Nephron progenitor cell (in vitro differentiated cells): ENCODE data around the gene ALPK1.
"Not testable (repeated sequence)": the region's sequence is repeated elsewhere in the genome, so short reads cannot be mapped to it uniquely, and the experiment has no call there.

Source experiments
- DNase-seq: peaks from one replicate; pipeline ENCODE4 v3.0.0; 2021
- H3K27ac Mint-ChIP-seq: 2 replicates; pipeline ENCODE4 v1.8.0; 2021; ENCODE audit warnings: mild to moderate bottlenecking, moderate library complexity, mixed read lengths
- H3K27me3 Mint-ChIP-seq: 2 replicates; pipeline ENCODE4 v1.8.0; 2021; ENCODE audit warnings: mild to moderate bottlenecking, low read depth, mixed read lengths; ENCODE audit not compliant: poor library complexity
- H3K36me3 Mint-ChIP-seq: 2 replicates; pipeline ENCODE4 v1.8.0; 2021; ENCODE audit warnings: low read depth, mixed read lengths
- H3K4me1 Mint-ChIP-seq: 2 replicates; pipeline ENCODE4 v1.8.0; 2021; ENCODE audit warnings: mixed read lengths
- H3K4me3 Mint-ChIP-seq: 2 replicates; pipeline ENCODE4 v1.8.0; 2021; ENCODE audit warnings: mild to moderate bottlenecking, moderate library complexity, mixed read lengths
- H3K9me3 Mint-ChIP-seq: 2 replicates; pipeline ENCODE4 v1.8.0; 2021; ENCODE audit warnings: mild to moderate bottlenecking, moderate library complexity, mixed read lengths
- TF ChIP-seq, protein P1 (sequence below): fragments of 200-600 bp; sonication (generic); IDR thresholded peaks from 2 replicates; pipeline ENCODE4 v1.5.0; 2021; ENCODE audit warnings: antibody characterized with exemption

ALPK1 gene

GRCh38 chr4:112277220-112277619 is 19.9 kb upstream of the ALPK1 start:
- peaks cover 21% of the 10 kb centered on the region for H3K9me3 Mint-ChIP-seq
- peaks cover 69% of the 10 kb centered on the region for H3K36me3 Mint-ChIP-seq
- H3K4me1 Mint-ChIP-seq, result no peaks in the 10 kb centered on the region
- no peak for DNase-seq
- TF ChIP-seq, protein P1, sequence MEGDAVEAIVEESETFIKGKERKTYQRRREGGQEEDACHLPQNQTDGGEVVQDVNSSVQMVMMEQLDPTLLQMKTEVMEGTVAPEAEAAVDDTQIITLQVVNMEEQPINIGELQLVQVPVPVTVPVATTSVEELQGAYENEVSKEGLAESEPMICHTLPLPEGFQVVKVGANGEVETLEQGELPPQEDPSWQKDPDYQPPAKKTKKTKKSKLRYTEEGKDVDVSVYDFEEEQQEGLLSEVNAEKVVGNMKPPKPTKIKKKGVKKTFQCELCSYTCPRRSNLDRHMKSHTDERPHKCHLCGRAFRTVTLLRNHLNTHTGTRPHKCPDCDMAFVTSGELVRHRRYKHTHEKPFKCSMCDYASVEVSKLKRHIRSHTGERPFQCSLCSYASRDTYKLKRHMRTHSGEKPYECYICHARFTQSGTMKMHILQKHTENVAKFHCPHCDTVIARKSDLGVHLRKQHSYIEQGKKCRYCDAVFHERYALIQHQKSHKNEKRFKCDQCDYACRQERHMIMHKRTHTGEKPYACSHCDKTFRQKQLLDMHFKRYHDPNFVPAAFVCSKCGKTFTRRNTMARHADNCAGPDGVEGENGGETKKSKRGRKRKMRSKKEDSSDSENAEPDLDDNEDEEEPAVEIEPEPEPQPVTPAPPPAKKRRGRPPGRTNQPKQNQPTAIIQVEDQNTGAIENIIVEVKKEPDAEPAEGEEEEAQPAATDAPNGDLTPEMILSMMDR, result no peak
- peaks cover 3% of the 10 kb centered on the region for H3K27me3 Mint-ChIP-seq
- H3K4me3 Mint-ChIP-seq, result no peak overlapping the region
- no peak overlapping the region for H3K27ac Mint-ChIP-seq

GRCh38 chr4:112277705-112278448 is 19.3 kb upstream of the ALPK1 start:
- no peak for DNase-seq
- no peak overlapping the region for H3K27ac Mint-ChIP-seq
- H3K27me3 Mint-ChIP-seq, result peaks cover 3% of the 10 kb centered on the region
- H3K9me3 Mint-ChIP-seq, result peaks cover 21% of the 10 kb centered on the region
- H3K4me3 Mint-ChIP-seq, result no peak overlapping the region
- peaks cover 69% of the 10 kb centered on the region for H3K36me3 Mint-ChIP-seq
- peaks cover 2% of the 10 kb centered on the region for H3K4me1 Mint-ChIP-seq
- TF ChIP-seq, protein P1, result no peak

- H3K27me3 Mint-ChIP-seq, result peaks cover 3% of the 10 kb centered on the region
- H3K36me3 Mint-ChIP-seq, result peaks cover 59% of the 10 kb centered on the region
- peaks cover 21% of the 10 kb centered on the region for H3K9me3 Mint-ChIP-seq
- TF ChIP-seq, protein P1, result no peak
- no peak for DNase-seq
- H3K27ac Mint-ChIP-seq, result no peak overlapping the region
- peaks cover 16% of the 10 kb centered on the region for H3K4me1 Mint-ChIP-seq
- H3K4me3 Mint-ChIP-seq, result no peak overlapping the region
Observed at GRCh38 chr4:112279025-112279881, 17.9 kb upstream of the ALPK1 start.

- no peak overlapping the region for H3K27ac Mint-ChIP-seq
- peaks cover 3% of the 10 kb centered on the region for H3K27me3 Mint-ChIP-seq
- H3K9me3 Mint-ChIP-seq, result peaks cover 21% of the 10 kb centered on the region
- no peak for DNase-seq
- H3K4me3 Mint-ChIP-seq, result no peak overlapping the region
- H3K4me1 Mint-ChIP-seq, result peaks cover 23% of the 10 kb centered on the region
- TF ChIP-seq, protein P1, result no peak
- H3K36me3 Mint-ChIP-seq, result peaks cover 55% of the 10 kb centered on the region
Observed at GRCh38 chr4:112279882-112280315, 17.3 kb upstream of the ALPK1 start.

- Mint-ChIP-seq H3K27me3 (peaks cover 3% of the 10 kb centered on the region), H3K4me3 (no peak overlapping the region), H3K9me3 (peaks cover 21% of the 10 kb centered on the region), H3K4me1 (peaks cover 25% of the 10 kb centered on the region), H3K27ac (no peak overlapping the region), H3K36me3 (peaks cover 48% of the 10 kb centered on the region)
- no peak for DNase-seq
- TF ChIP-seq, protein P1, result no peak
Observed at GRCh38 chr4:112280386-112281056, 16.6 kb upstream of the ALPK1 start.

GRCh38 chr4:112281895-112282398 is 15.2 kb upstream of the ALPK1 start:
- H3K27me3 Mint-ChIP-seq, H3K27ac Mint-ChIP-seq, DNase-seq, H3K4me3 Mint-ChIP-seq: not testable (repeated sequence)
- peaks cover 38% of the 10 kb centered on the region for H3K36me3 Mint-ChIP-seq
- peaks cover 25% of the 10 kb centered on the region for H3K4me1 Mint-ChIP-seq
- peaks cover 24% of the 10 kb centered on the region for H3K9me3 Mint-ChIP-seq
